Right hindlimb (tissue), 1 donor: ENCODE results near the gene THSD7B.

ENCODE experiments used
- DNase-seq: peaks from one replicate; pipeline ENCODE4 v3.0.0-alpha.2; 2018

THSD7B gene

DNA sequence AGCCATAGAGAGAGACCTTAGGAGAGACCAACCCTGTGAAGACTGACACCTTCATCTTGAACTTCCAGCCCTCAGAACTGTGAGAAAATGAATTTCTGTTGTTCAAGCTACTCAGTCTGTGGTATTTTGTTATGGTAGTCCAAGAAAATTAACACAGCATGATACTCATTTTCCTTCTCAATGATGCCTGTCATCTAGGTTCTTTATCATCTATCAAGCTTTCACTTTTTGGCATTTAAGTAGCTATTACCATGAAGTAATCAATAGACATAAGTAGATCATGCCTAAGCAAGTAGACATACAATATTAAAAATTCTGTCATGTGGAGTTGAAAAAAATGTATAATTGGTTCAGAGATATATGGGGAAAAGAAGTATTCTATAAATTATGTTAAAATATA is 444.7 kb downstream of the THSD7B start:
- DNase-seq, result no peak

DNA sequence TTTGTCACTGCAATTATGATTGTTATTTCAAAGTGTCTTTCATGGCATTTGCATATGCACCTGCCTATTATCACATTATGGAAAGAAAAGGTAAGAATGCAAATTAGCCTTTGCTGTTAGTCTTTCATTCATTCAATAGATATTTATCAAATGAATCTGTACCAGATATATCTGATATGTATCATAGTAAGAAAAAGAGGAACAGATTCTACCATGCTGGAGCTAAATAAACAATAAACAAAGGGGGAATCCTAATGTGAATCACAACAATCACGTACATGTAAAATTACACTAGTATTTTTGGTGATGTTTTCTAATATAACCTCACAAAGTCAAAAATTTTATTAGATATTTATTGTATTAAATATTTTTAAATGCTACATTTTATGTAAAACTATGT is 446.4 kb downstream of the THSD7B start:
- DNase-seq, result no peak

DNA sequence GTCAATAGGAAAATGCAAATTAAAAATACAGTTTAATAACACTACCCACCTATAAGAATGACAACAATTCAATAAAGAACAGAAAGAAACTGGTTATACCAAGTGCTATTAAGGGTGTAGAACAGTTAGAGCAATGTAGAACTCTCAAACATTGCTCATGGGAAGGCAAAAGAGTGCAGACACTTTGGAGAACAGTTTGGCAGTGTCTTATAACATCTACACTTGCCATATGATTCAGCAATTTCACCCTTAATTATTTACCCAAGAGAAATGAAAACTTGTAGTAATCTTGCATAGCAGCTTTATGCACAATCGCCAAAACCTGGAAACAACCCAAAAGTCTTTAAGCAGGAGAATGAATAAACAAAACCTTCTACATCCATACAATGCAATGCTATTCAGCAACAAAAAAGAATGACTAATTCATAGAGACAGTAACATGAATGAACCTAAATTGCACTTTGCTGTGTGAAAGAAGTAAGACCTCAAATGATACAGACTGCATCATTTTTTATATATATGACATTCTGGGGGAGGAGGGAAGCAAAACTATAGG is 455.2 kb downstream of the THSD7B start:
- DNase-seq, result no peak

DNA sequence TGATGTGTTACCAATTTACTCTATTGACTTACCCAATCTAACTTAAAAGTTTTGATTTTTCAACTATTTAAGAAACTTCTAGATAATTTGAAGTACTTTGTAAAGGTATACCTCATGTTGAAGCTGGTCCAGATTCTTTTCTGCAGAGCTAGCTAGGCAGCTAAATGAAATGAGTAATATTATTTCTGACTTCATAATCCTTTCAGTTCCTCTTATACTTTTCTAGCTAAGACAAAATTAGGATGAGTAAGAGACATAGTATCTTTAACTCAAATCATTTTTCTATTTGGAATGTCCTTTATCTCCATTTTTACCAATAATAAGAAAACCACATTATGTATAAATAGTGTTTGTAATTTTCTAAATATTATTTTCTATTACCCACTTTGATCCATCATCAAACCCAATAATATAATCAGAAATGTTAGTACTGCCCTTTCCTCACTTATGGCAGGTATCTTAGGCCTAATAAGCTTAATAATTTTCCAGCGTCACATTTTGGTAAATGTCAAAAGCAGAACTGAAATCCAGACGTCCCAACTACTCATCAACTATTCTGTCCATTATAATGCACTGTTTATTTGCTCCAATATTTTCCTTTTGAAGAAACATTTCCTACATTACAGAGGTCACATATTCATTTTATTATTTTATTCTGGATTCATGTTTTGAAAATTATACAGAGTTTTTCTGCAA is 456.6 kb downstream of the THSD7B start:
- no peak for DNase-seq

DNA sequence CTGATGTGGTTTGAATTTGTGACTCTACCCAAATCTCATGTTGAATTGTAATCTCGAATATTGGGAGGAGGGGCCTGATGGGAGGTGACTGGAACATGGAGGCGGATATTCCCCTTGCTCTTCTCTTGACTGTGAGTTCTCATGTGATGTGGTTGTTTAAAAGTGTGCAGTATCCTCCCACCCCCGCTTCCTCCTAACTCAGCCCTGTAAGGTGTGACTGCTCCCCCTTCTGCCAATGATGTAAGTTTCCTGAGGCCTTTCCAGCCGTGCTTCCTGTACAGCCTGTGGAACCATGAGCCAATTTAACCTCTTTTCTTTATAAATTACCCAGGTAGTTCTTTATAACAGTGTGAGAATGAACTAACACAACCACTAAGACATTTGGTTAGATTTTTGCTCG is 458.4 kb downstream of the THSD7B start:
- DNase-seq, result no peak

DNA sequence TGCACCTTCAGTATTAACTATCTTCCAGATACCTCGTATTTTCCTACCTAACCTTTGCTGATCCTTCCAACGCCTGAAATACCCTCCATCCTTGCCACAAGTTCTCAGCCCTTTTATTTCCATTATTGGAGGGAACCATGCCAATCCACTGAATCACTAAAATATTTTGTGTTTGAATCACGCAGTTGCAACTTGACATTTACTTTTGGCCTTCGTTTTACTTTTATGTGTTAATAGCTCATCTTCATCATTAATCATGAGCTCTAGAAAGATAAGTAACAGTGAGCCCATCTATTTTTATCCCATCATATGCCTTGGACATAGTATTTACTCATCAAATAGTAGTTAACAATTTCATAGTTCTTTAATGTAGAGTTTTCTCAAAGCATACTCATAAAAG is 463.2 kb downstream of the THSD7B start:
- DNase-seq, result no peak

DNA sequence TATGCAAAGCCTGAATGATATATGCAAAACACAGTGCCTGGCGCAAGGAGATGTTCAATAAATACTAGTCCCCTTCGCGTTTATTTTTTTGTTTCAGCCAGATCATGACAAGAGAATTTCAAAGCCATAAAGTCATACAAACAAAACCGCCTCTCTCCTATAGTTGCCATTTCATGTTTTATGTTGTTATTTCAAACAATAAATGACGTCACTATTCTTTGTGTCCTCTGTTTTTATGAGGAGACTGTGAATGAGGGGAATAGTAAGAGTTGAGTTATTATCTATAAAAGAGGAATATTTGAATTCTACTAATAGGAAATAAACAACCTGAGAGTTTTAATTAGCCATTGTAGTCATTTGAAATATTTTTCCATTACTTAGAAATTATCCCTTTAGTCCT is 464.5 kb downstream of the THSD7B start:
- DNase-seq, result no peak

DNA sequence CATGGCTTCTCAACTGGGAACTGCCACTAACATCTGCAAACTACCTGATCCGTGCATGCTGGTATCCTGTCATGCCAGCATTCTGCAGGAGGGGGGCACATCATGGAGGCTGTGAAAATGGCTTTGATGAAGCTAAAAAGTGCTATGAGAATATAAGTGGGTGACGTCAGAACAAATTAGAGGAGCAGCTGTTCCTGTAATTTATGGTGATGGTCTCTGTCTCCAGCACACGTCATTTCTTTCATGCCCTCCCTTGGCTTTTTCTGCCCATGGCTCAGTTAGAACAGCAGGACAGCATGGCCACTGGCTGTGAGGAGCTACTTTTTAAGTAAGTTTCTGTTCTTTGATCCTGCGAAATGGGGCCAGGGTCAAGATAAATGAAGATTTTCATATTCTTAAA is 466.3 kb downstream of the THSD7B start:
- no peak for DNase-seq

DNA sequence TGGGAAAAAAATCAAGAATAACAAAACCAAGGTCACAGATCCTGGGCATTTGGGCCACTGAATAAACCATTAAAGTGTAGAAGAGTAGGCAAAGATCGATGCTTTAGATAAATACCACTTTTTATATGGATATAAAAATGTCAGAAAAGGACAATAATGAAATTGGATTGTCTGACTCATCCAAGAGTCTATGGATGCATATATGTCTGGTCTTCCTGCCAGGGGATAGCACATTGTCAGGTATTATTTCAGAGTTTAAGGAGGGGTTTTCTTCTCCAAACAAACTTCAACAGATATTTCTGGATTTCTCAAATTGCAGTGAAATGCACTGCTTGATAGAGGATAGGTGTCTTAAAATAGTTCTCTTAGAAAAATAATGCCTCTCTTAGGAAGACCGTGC is 466.7 kb downstream of the THSD7B start:
- DNase-seq, result no peak

DNA sequence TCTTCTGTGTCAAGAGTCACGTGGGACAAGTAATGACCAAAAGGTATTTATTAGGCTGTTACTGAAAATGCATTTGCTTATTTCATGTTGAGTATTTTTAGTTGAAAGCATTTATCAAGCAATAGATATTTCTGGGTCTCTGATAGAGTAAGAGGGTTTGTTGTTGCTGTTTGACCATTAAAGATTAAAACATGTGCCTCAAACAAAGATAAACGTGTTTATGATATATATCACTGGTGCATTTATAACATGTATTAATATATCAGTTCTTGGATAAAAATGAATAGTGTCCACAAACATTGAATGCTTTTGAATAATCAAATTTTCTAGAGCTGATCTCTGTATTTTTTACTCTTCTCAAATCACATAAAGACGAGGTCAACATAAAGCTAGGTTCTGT is 467.7 kb downstream of the THSD7B start:
- DNase-seq, result no peak

DNA sequence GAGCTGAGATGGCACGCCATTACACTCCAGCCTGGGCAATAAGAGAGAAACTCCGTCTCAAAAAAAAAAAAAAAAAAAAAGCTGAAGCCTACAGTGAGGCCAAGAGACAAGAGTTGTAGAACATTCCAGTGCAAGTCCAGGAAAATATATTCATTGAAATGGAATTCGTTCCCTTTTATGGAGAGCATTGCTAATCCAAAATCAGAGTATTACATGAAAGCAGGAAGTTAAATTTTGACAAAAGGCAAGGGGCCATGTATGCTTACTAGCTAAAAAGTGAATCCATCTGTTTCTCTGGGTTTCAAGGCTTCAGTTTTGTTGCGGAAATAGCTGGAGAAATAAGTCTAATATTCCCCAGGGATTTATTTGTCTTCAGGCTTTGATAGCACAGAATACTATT is 471.7 kb downstream of the THSD7B start:
- DNase-seq, result no peak

DNA sequence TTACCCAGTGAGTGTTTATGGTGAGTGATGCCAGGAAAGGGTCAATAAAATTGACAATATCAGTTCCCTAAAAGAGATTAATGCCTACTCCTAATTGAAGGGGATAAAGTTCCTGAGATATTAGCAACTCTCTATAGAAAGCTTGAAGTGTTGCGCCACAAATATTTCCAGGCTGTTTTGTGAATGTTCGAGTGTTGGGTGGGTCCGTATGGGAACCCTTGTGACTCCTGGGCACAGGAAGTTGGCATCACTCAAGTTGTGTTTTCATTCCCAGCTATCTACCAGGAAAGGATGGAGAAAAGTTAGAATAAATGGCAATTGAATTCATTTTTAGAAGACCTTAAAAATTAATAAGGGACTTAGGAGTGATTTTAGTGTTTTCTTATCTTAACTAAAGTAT is 472.7 kb downstream of the THSD7B start:
- no peak for DNase-seq

DNA sequence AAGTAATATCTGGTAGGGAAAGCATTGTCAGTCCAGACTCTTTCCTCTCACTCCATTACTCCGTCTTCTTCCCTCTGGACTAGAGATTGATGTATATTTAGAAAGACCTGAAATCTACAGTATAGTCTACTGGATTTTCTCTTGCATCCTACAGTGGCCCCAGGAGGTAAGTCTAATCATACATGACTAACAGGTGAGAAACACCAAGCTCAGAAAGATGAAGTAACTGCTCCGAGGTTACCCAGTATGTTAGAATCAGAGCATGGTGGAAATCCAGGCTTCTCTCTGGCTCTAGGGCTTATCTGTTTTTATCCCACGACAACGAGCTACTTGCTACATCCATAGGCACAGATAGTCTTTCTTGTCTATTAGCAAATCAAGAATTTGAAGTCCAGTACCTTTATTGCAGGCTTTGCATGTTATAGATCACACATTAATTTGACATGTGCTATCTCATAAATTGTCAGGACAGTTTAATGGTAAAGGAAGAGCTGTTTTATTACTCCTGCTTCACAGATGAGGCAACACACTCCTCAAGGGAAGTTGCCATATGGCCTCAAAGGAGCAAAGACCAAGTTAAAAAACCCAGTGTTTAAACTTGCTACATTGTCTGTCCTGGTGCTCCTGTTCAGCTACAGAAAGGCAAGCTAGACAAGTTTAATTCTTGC is 484.3 kb downstream of the THSD7B start:
- DNase-seq, result no peak

DNA sequence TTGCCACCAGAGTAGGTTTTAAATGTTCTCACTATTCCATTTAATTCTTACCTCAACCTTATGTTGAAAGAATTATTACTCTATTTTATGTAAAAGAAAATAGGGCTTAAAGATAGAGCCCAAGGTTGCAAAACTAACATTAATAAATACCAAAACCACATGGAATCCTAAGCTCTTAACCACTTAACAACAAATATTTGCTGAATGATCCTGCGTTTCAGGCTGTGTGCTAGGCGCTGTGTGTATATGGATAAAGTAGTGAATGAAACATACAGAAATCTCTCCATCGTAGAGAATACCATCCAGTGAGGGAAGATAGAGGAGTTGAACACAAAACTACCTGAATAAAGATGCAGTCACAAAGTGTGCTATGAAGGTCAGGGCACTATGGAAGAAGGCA is 485.1 kb downstream of the THSD7B start:
- DNase-seq, result no peak

DNA sequence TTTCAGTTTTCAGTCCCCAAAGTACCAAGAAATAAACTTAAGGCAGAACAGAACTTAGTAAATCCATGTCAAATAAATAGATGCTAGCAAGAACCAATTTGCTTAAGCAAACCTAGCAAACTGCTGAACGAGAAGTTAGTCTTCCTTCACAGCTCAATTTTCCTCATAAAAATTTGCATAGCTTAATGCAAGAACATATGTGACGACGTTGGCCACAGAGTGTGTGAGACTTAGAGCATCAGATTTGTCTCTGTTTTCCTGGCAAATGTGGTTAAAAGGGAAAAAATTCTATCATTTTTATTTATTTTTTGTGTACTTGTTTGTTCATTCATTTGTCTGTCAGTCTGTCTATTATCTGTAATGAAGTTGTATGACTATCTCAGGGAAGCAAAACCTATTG is 485.7 kb downstream of the THSD7B start:
- no peak for DNase-seq

DNA sequence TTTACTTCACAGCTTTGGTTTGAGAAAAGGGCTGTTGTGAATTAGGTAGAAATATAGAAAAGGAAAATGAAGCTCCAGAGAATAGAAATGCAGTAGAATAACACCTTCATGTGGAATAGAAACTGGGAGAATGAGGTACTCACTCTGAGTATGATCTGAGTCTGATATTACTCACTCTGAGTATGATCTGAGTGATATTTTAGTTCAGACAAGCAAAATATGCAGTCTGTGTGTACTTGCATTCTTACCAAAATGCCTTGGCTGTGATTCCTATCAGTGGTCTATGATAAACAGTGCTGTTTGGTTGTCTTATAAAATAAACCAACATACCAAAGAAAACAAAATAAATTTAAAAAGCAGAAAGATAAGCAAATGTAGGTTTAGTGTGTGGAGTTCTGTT is 487.6 kb downstream of the THSD7B start:
- DNase-seq, result no peak

DNA sequence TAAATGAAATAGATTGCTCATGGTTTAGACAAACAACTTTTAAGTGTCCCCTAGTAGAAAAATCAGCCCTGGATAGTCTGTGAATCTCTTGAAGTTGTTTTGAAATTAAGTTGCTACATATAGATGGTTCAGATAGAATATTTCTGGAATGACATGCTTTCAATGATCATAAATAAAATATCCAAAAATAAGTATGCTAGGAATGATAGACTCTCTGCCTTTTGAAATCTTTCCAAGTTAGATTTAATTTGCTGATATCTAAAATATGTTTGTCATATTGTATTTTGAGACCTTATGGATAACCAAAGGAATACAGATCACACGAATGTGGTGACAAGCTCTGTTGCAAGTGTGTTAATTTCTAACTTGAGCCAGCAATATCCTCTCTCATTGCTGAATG is 488.7 kb downstream of the THSD7B start:
- no peak for DNase-seq

DNA sequence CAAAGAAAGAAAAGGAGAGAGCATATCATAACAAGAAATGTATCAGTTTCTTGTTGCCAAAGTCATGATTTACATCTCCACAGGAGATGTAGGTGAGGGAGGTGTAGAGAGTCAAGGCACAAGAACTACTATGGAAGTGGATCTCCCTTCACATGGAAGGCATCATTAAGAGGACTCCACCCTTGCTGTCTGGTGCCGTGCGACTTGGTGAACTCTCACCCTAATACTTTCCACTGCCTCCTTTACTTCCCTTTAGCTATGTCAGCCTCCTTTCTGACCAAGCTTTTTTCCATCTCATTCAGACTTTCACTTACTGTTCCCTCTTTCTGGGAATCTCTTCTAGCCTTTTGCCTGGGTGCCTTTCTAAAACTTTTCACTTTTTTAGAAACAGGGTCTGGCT is 490.0 kb downstream of the THSD7B start:
- DNase-seq, result no peak

DNA sequence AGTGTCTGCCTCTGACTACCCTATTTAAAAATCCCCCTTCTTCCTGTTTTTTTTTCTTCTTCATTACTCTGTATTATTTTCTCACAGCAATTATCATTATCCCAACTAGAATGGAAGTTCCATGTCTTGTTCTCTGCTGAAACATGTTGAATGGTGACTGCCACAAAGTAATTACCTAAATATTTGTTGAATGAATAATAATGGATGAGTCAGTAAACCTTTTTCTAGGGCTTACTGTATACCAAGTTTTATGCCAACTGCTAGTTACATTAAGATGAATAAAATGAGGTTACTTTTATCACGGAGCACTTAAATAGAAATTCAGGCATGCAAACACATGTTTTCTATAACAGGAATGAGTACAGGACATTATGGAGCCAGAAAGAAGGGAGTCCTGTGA is 490.6 kb downstream of the THSD7B start:
- no peak for DNase-seq

DNA sequence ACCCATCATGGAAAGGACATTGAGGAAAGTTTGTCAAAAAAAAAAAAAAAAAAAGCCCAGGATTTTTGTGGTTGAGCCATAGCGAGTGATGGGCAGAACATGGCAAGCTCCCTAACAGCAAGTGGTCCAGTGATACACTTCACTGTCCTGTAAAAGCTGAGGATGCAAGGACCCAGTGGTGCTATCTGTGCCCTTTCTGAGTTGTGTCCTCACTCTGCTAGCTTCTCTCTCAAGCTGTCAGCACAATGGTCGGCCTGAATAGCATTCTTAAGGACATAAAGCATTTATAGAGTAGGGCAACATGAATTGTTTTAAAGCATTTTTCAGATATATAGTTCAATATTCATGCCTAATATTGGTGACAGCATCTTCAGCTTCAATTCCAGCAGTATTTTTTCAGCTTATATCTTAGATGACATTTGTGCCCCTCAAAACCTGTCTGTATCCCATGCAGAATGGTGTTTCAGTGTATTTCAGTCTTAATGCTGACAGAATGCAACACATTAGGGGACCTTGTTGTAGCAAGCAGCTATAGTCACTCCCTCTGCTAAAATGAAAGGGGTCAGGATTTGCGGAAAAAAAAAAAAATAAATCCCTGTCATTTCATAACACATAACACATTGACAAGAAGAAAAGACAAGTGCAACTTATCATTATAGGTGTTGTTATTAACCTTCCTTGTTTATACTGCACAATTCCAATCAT is 496.7 kb downstream of the THSD7B start:
- no peak for DNase-seq

DNA sequence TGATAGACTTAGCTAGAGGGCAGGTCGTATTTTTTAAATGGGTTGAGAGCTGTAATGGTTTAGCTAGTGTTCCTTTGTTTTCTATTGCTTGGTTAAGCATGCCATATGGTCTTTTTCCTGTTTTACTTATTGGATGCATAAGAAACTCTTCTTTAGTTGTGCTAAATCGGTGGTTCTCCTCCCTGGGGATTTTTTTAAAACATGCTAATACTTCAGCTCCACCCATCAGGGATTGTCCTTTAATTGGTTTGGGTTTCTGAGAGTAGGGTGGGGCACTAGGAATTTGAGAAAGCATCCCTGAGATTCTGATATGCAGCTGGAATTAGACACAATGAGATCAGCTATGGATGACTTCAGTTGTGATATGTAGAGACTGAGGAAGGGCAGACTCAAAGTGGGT is 497.2 kb downstream of the THSD7B start:
- DNase-seq, result no peak

DNA sequence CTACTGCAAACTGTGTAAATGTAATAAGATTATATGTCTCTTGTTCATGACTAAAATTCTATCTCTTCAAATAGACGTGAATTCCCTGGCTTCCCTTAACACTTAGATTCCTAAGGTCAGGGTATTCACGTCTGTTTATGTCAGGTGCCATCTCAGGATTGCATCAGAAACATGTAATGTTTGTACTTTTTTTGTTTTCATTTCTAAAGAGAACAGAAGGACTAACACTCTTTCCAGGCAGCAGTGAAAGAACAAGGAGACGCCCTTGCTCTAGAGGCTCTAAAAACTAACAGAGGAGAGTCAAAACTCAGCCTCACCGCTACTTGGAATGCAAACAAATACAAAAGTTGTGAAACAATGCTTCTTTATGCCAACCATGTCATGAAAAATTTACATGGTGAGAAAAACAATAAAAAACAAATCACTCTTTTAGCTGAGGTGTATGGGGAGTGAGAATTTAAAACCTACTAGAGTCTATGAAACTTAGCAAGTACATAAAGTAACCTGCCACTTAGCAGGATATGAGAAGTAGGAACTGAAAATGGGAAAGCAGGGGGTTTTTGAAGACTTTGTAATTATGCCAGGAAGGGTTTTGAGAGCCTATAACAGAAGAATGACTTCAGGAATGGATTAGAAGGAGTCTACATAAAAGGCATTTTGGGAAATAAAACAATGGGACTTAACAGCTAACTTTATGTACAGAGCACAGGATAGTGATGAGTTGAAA is 522.7 kb downstream of the THSD7B start:
- DNase-seq, result no peak

DNA sequence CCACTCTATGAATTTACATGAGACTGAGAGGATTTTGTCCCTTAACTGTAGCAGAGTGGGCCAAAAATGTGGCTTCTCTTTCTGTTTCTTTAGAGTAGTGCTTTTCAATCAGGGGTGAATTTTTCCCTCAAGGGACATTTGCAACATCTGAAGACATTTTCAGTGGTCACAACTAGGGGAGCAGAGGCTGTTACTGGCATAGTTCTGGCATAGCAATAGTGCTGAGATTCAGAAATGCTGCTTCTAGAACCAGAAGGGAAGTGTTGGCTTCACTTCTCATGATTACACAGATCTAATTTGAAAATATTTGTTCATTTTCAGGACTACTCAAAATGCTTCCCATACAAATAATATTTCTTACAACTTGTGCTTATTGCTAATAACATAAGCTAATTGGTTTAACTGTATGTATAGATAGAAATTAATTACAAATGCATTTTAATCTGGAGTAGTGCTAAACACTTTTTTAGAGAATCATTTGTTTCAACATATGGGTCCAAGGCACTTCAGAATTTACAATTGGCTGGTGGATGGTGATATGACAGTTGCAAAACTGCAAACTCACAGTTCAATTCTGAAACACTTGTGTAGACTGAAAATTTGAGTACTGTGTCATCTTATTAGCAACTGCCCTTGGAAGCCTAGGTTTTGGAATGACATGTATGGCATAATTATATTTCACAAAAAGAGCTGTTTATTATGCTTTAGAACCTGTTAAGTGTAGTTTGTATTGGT is 526.7 kb downstream of the THSD7B start:
- no peak for DNase-seq
